ENCODE measurements around the gene FOXJ2.
"Not testable (repeated sequence)": the region's sequence is repeated elsewhere in the genome, so short reads cannot be mapped to it uniquely, and the experiment has no call there.

The FOXJ2 gene

DNA sequence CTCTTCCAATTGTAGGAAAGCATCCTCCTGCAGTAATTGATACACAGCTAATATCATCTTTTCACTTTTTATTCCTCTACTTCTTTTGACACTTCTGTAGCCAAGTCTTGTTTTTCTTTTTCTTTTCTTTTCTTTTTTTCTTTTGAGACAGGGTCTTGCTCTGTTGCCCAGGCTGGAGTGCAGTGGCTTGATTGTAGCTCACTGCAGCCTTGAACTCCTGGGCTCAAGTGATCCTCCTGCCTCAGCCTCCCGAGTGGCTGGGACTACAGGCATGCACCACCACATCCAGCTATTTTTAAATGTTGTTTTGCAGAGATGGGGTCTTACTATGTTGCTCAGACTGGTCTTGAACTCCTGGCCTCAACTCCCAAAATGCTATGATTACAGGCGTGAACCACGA lies 39.3 kb downstream of the FOXJ2 start:
- DNase-seq, result not testable (repeated sequence)

DNA sequence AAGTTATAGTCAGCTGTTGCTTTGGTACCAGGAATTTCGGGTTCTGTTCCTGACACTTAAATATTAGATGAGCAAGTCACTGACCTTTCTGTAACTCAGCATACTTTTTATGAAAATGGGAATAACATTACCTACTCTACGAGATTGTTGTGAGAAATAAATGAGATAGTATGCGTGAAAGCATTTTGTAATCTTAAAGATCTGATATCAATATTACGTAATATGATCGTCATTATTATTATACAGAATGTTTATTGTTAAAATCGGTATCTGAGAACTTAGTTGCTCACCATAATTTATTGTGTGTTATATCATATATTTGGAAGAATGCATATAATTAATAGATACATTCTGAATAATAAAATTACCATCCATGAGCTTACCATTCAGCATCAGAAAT lies 43.4 kb downstream of the FOXJ2 start:
- no peak for DNase-seq

- DNase-seq, result no peak
Observed at GRCh38 chr12:8076366-8076765, 43.9 kb downstream of the FOXJ2 start.

- peak; percentile 39 for DNase-seq
Observed at GRCh38 chr12:8077207-8077606, 44.7 kb downstream of the FOXJ2 start.

DNA sequence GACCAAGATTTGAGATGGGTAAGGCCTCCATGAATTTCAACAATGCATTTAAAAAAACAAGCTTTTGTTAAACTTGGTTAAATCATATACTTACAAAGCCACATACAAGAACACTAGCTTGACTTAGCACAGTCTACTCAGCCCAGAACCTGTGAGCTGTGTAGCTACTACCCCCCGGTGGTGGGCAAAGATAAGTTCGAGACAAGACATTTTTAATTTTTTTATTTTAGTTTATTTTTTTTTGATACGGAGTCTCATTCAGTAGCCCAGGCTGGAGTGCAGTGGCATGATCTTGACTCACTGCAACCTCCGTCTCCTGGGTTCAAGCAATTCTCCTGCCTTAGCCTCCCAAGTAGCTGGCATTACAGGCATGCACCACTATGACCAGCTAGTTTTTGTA lies 45.9 kb downstream of the FOXJ2 start:
- DNase-seq, result peak; percentile 81

GRCh38 chr12:8078916-8079315 lies 46.4 kb downstream of the FOXJ2 start:
- DNase-seq, result no peak

GRCh38 chr12:8080120-8080519 lies 47.6 kb downstream of the FOXJ2 start:
- no peak for DNase-seq

- DNase-seq, result peak; percentile 58
Observed at GRCh38 chr12:8081251-8081920, 48.9 kb downstream of the FOXJ2 start.

DNA sequence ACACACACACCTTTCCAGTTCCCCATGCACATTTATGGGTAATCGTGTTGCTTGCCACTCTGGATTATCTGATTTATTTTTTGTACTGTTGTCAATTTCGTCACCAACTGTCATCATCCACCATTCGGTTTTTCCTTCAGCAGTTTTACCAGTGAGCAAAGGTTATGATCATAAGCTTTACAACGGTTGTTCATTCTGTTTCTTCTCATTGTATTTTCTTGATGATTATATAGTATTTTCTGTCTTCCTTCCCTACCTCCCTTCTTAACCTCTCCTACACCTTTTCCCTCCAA lies 50.2 kb downstream of the FOXJ2 start:
- DNase-seq, result no peak

DNA sequence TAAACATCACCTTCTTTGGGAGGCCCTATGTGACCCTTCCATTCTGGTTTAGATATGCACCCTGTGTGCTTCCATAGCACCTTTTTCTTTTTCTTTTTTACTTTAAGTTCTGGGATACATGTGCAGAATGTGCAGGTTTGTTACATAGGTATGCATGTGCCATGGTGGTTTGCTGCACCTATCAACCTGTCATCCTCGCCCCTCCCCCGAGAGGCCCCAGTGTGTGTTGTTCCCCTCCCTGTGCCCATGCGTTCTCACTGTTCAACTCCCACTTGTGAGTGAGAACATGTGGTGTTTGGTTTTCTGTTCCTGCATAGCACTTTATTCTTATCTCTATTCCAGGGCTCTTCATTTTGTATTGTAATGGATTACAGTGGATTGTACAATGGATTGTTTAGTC lies 51.8 kb downstream of the FOXJ2 start:
- DNase-seq, result not testable (repeated sequence)

DNA sequence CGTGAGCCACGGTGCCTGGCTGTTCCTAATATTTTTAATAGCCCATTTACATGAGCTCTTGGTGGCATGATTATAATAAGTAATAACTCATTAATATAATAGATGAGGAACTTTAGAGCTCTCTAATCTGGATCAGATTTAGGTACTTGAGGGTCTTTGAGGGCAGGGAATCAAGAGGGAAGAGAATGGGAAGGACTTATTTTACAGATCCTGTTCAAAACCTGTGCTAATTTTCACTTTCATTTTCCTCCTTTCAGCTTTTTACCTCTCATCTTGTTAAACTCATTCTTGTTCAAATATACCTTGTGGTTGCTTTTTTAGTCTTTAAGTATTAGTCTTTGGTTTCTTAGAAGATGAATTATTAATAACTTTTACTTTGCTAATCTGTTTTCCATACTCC lies 55.1 kb downstream of the FOXJ2 start:
- no peak for DNase-seq

DNA sequence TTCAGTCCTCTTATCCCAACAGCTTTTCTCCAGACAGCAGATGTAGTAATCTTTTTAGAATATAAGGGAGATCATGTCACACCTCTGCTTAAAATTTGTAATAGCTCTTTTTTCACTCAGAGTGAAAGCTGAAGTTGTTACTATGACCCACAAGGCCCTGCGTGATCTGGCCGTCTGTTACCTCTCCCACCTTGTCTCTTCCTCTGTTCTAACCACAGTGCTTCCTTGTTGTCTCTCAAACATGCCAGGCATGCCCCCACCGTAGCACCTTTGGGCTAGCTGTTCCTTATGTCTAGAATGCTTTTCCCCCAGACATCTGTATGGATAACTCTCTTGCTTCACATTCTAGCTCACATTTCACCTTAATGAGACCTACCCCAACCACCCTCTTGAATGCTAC lies 56.1 kb downstream of the FOXJ2 start:
- no peak for DNase-seq

DNA sequence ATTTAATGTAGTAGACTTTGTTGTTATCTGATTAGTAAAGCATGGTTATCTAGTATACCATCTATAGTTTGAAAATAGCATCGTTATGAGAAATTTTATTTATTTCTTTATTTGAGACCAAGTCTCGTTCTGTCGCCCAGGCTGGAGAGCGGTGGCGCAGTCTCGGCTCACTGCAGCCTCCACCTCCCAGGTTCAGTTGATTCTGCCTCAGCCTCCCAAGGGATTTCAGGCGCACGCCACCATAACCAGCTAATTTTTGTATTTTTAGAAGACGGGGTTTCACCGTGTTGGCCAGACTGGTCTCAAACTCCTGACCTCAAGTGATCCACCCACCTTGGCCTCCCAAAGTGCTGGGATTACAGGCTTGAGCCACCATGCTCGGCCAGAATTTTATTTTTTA lies 56.8 kb downstream of the FOXJ2 start:
- DNase-seq, result not testable (repeated sequence)

DNA sequence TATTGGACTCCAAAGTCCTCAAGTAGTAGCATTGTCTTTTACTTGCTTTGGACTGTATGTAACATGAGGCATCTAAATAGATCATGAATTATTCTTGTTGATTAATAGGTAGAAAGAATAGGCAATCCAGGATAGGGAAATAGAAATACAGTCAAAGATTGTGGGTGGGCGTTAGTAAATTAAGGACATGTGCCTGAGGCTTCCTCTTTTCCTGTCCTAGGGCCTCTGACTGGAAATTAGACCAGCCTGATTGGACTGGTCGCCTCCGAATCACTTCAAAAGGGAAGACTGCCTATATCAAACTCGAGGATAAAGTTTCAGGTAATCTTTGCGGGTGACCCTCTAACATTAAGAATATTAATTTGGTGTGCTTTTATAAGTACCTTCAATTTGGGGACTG lies 57.2 kb downstream of the FOXJ2 start:
- DNase-seq, result no peak

DNA sequence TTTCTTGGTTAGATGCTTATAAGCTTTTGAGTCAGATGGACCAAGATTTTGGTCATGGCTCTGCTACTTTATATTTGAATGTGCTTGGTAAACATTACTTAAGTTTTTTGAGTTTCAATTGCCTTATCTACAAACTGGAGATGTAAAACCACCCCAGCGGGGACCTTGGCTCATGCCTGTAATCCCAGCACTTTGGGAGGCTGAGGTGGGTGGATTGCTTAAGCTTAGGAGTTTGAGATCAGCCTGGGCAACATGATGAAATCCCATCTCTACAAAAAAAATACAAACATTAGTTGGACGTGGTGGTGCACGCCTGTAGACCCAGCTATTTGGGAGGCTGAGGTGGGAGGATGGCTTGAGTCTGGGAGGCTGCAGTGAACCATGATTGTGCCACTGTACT lies 60.8 kb downstream of the FOXJ2 start:
- no peak for DNase-seq

- no peak for DNase-seq
Observed at GRCh38 chr12:8096281-8096915, 63.9 kb downstream of the FOXJ2 start.

DNA sequence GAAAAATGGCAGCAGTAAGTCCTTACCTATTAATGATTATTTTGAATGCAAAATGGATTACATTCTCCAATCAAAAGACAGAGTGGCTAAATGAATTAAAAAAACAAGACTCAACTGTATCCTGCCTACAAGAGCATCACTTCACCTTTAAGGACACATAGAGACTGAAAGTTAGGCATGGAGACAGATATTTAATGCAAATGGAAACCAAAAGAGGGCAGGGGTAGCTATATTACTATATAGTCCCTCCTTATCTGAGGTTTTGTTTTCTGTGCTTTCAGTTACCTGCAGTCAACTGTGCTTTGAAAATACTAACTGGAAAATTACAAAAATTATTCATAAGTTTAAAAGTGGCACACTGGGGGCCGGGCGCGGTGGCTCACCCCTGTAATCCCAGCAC lies 66.7 kb downstream of the FOXJ2 start:
- no peak for DNase-seq

All from DMS53 (cell line).